ENCODE data around the gene GLIPR1L2.

GRCh38 chr12:75481013-75481705 lies 90.3 kb downstream of the GLIPR1L2 start:
- TF ChIP-seq CTCF (IDR thresholded peaks at IDR 0.05) (no peak), POLR2A (IDR thresholded peaks at IDR 0.05) (no peak)
